LNCaP clone FGC (cell line): Measurements from ENCODE around the gene SCN2A.

Experiments used
- DNase-seq: peaks from one replicate; pipeline ENCODE4 v3.0.0-alpha.2; 2011; ENCODE audit warnings: low read depth
- H3K4me3 ChIP-seq: 2 replicates; pipeline ENCODE4 v1.5.1; 2011; ENCODE audit warnings: mild to moderate bottlenecking, low read depth, low read length, control low read depth
- CTCF ChIP-seq: IDR thresholded peaks from 2 replicates; pipeline ENCODE4 v1.5.1; 2012; ENCODE audit warnings: mild to moderate bottlenecking; ENCODE audit not compliant: control insufficient read depth, insufficient read depth; ENCODE audit errors: extremely low read depth

Gene SCN2A

DNA sequence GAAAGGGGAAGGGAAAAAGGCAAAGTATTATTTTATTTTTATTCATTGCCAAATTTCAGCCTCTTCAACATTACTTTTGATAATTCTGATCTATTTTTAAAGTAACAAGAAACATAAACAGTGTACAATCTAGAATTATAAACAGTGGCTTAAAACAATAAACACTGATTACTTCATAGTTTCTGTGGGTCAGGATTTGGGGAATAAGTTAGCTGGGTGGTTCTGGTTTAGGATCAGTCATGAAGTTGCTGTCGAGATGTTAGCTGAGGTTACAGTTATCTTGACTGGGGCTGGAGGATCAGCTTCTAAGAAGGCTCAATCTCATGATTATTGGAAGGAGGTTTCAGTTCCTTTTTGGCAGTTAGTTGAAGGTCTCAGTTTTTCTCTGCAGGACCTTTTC is 109.2 kb downstream of the SCN2A start:
- DNase-seq: no peak
- TF ChIP-seq CTCF: no peak
- no peak overlapping the region for H3K4me3 ChIP-seq

GRCh38 chr2:165349181-165349580 is 110.0 kb downstream of the SCN2A start:
- H3K4me3 ChIP-seq: no peak overlapping the region
- no peak for DNase-seq
- TF ChIP-seq CTCF: no peak

GRCh38 chr2:165357758-165358157 is 118.5 kb downstream of the SCN2A start:
- TF ChIP-seq CTCF: no peak
- peak; percentile 30 for DNase-seq
- no peak overlapping the region for H3K4me3 ChIP-seq

- TF ChIP-seq CTCF: no peak
Observed at GRCh38 chr2:165361514-165361913, 122.3 kb downstream of the SCN2A start.

GRCh38 chr2:165369131-165369897 is 130.1 kb downstream of the SCN2A start:
- DNase-seq: no peak
- H3K4me3 ChIP-seq: no peak overlapping the region
- no peak for TF ChIP-seq CTCF

More at GRCh38 chr2:165361514-165361913, 122.3 kb downstream of the SCN2A start:
- DNase-seq: no peak
- H3K4me3 ChIP-seq: no peak overlapping the region

DNA sequence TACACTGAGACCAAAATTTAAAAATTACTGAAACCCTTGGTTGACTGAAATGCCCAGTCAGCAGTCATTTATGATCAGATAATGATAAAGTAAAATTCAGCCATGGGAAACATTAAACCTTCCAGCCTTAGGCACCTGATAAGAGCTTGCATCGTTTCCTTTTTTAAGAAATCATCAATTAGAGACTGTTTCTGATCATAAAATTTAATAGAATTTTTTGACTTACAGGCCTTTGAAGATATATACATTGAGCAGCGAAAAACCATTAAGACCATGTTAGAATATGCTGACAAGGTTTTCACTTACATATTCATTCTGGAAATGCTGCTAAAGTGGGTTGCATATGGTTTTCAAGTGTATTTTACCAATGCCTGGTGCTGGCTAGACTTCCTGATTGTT is 130.7 kb downstream of the SCN2A start:
- H3K4me3 ChIP-seq: no peak overlapping the region
- DNase-seq: no peak
- TF ChIP-seq CTCF: no peak

DNA sequence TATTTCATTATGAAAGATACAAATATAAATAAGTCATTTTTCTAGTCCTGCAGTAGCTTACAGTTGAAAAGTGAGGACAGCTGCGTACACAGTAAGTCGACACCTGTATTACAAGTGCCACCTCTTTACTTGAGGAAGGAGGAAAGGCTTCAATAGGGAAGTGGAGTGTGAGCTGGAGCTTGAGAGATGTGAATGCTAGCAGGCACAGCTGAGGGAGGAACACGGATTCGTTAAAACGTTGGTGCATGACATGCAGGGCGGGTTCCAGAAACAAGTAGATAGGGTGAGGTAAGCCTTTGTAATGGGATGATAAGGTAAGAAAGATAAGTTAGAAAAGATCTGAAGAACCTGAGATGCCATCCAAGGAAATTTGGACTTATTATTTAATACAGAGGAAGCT is 132.1 kb downstream of the SCN2A start:
- DNase-seq: peak; percentile 26
- TF ChIP-seq CTCF: no peak
- no peak overlapping the region for H3K4me3 ChIP-seq
